ENCODE results near the gene CD300LB.

CD300LB gene

DNA sequence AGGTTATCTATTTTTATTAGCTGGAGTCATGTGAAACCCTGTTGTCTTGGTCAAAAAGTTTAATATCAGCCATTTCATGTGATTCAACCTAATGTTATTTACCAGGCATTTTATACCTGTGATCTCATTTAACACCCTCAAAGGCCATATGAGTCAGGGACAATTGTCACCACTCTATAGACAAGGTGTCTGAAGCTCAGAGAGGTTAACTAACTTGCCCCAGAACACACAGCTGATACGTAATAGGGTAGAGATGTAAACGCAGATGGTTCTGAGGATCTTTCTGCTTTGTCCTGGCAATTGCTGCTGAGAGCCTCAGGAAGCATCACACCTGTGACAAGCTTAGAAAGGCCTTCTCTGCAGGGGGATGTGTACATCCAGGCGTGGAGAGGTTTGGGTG lies 59.9 kb downstream of the CD300LB start:
- TF ChIP-seq, protein P1, sequence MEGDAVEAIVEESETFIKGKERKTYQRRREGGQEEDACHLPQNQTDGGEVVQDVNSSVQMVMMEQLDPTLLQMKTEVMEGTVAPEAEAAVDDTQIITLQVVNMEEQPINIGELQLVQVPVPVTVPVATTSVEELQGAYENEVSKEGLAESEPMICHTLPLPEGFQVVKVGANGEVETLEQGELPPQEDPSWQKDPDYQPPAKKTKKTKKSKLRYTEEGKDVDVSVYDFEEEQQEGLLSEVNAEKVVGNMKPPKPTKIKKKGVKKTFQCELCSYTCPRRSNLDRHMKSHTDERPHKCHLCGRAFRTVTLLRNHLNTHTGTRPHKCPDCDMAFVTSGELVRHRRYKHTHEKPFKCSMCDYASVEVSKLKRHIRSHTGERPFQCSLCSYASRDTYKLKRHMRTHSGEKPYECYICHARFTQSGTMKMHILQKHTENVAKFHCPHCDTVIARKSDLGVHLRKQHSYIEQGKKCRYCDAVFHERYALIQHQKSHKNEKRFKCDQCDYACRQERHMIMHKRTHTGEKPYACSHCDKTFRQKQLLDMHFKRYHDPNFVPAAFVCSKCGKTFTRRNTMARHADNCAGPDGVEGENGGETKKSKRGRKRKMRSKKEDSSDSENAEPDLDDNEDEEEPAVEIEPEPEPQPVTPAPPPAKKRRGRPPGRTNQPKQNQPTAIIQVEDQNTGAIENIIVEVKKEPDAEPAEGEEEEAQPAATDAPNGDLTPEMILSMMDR (conservative IDR thresholded peaks at IDR 0.05; ENCODE audit: low read depth, low read length), result no peak
- Histone ChIP-seq H3K4me3 (IDR thresholded peaks at IDR 0.05; ENCODE audit: insufficient read depth, low read depth, low read length) (no peak overlapping the region), H3K9ac (no peak overlapping the region), H4K20me1 (ENCODE audit: insufficient read depth) (no peaks in the 10 kb centered on the region), H3K36me3 (ENCODE audit: insufficient read depth) (no peaks in the 10 kb centered on the region), H2AFZ (ENCODE audit: low read depth) (no peak overlapping the region), H3K27me3 (ENCODE audit: insufficient read depth, low read depth) (peaks cover 23% of the 10 kb centered on the region; the same call in 1 of the 2 replicates), H3K4me2 (no peak overlapping the region), H3K4me1 (ENCODE audit: low read depth, poor library complexity, severe bottlenecking) (no peaks in the 10 kb centered on the region), H3K27ac (no peak overlapping the region), H3K79me2 (ENCODE audit: insufficient read depth, low read depth) (no peaks in the 10 kb centered on the region)

Data from KMS-11 (cell line).